Measurements from ENCODE around the gene GBX2. TPM values are rescaled to one million over a fixed set of nuclear protein-coding genes. Genes with fewer than 3 reads are reported as not detected.

The GBX2 gene
- total RNA-seq, 1 experiment from 2014 or later, result 0.31 TPM

- no peak overlapping the region for H3K56ac ChIP-seq (ENCODE audit: insufficient read length, low read depth, low read length)
- H3K27me3 ChIP-seq (ENCODE audit: insufficient read depth, low read length), result no peaks in the 10 kb centered on the region
- H3K9me3 ChIP-seq (ENCODE audit: control insufficient read depth, low read depth, low read length), result no peaks in the 10 kb centered on the region
- H3K14ac ChIP-seq (ENCODE audit: insufficient read depth, low read length), result no peak overlapping the region; the same call in 1 of the 2 replicates
- H2BK5ac ChIP-seq (ENCODE audit: insufficient read length, low read length), result no peak overlapping the region
- no peak overlapping the region for H4K8ac ChIP-seq (replicated peaks; ENCODE audit: insufficient read length, low read depth, low read length)
- Mint-ChIP-seq H3K9me3 (no peaks in the 10 kb centered on the region; a peak in 1 of 5 replicates), H3K4me1 (no peaks in the 10 kb centered on the region), H3K4me3 (no peak overlapping the region), H3K27ac (no peak overlapping the region), H3K36me3 (ENCODE audit: insufficient read depth in 1 of 3, low read depth in 3 of 3) (no peaks in the 10 kb centered on the region), H3K27me3 (ENCODE audit: low read depth) (peaks cover 26% of the 10 kb centered on the region)
- no peak overlapping the region for H2BK20ac ChIP-seq (ENCODE audit: low read depth, low read length, poor library complexity, severe bottlenecking)
- H3K23ac ChIP-seq (ENCODE audit: insufficient read length, low read depth, low read length), result no peak overlapping the region
- H3K23me2 ChIP-seq (ENCODE audit: insufficient read length, low read depth, low read length, poor library complexity, severe bottlenecking), result no peaks in the 10 kb centered on the region
- TF ChIP-seq CTCF (conservative IDR thresholded peaks at IDR 0.05), result no peak
- H2BK15ac ChIP-seq (ENCODE audit: low read depth, low read length), result no peak overlapping the region
- H4K5ac ChIP-seq (ENCODE audit: insufficient read length, low read depth, low read length), result no peak overlapping the region
- H2BK120ac ChIP-seq (ENCODE audit: low read depth, low read length, poor library complexity, severe bottlenecking), result no peak overlapping the region
- no peak overlapping the region for H3K18ac ChIP-seq (ENCODE audit: insufficient read length, low read depth, low read length)
- no peaks in the 10 kb centered on the region for H3K4me1 ChIP-seq (ENCODE audit: insufficient read depth, low read length)
- no peak overlapping the region for H3K27ac ChIP-seq (ENCODE audit: insufficient read length, low read depth, low read length)
- no peaks in the 10 kb centered on the region for H4K20me1 ChIP-seq (ENCODE audit: control insufficient read depth, insufficient read depth, insufficient read length)
- H2AK5ac ChIP-seq (ENCODE audit: insufficient read length, low read length), result no peak overlapping the region
- no peak overlapping the region for H3K4ac ChIP-seq (ENCODE audit: low read depth, low read length)
- H3K79me2 ChIP-seq (ENCODE audit: insufficient read depth, low read length), result no peaks in the 10 kb centered on the region
- DNase-seq, result peak; percentile 21
- no CpG with 5 or more reads among the region's 7 CpGs for WGBS (ENCODE audit: extremely low coverage, insufficient read length, low lambda C conversion rate)
- H3K4me2 ChIP-seq (ENCODE audit: insufficient read depth, insufficient read length, low read length), result no peak overlapping the region
- no peak overlapping the region for H2BK12ac ChIP-seq (ENCODE audit: insufficient read length, low read depth, low read length)
- H3K9ac ChIP-seq (ENCODE audit: extremely low read depth, insufficient read length, low read length), result no peak overlapping the region
- H3K79me1 ChIP-seq (ENCODE audit: insufficient read depth, low read depth, low read length, poor library complexity, severe bottlenecking), result no peaks in the 10 kb centered on the region
- no peak overlapping the region for H4K91ac ChIP-seq (ENCODE audit: insufficient read length, low read depth, low read length)
- no peak overlapping the region for H2AFZ ChIP-seq (ENCODE audit: low read length)
- no peak overlapping the region for H3T11ph ChIP-seq (ENCODE audit: low read length)
These were observed 48.5 kb upstream of the GBX2 start for GRCh38 chr2:236216711-236217110.
